Measurements from ENCODE around the gene CYP39A1. TPM values are rescaled to one million over a fixed set of nuclear protein-coding genes. Genes with fewer than 3 reads are reported as not detected.

CYP39A1 gene
- total RNA-seq, 1 experiment from 2014 or later, result 0.54 TPM

DNA sequence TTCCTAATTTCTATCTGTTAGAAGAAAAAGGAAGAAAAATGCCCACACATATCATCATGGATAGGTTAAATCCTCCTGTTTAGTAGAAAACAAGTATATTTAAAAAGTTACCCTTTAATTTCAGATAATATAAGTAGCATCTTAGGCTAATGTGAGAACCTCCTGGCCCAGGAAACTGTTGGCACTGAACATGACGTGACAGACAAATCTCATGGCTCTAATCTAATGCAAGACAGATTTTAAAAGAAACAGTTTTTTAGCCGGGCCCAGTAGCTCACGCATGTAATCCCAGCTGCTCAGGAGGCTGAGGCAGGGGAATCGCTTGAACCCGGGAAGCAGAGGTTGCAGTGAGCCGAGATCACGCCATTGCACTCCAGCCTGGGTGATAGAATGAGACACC is 22.9 kb downstream of the CYP39A1 start:
- TF ChIP-seq RAD21 (IDR thresholded peaks at IDR 0.05; ENCODE audit: low read depth) (no peak), ZBTB33 (IDR thresholded peaks at IDR 0.05; ENCODE audit: extremely low read depth, insufficient replicate concordance, low read length) (no peak), TCF7L2 (IDR thresholded peaks at IDR 0.05; ENCODE audit: borderline replicate concordance, extremely low read depth, insufficient read depth, insufficient read length) (no peak), CBX3 (IDR thresholded peaks at IDR 0.05; ENCODE audit: low read depth) (no peak), FOSL1 (IDR thresholded peaks at IDR 0.05; ENCODE audit: low read depth) (no peak), SRF (IDR thresholded peaks at IDR 0.05; ENCODE audit: low read depth) (no peak), POLR2A (IDR thresholded peaks at IDR 0.05; ENCODE audit: borderline replicate concordance, extremely low read depth, insufficient read depth, insufficient read length) (no peak), ZNF274 (IDR thresholded peaks at IDR 0.05; ENCODE audit: low read depth, low read length) (no peak)
- TF ChIP-seq, protein P1, sequence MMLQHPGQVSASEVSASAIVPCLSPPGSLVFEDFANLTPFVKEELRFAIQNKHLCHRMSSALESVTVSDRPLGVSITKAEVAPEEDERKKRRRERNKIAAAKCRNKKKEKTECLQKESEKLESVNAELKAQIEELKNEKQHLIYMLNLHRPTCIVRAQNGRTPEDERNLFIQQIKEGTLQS (IDR thresholded peaks at IDR 0.05), result no peak
- ChIA-PET CTCF (interaction anchor here (2.5 kb wide), 1 partner anchor 25 kb away, joined by 6 read pairs; no protein-coding TSS in a partner anchor), RAD21 (ENCODE audit: low non-redundant PET in 1 of 2, low total read pairs in 2 of 2, uncharacterized antibody in 2 of 2, unreplicated experiment in 2 of 2) (no interaction called here), POLR2A (no interaction called here)
- ATAC-seq (no peak), DNase-seq (ENCODE audit: low read depth, low spot score) (no peak)
- no peaks in the 10 kb centered on the region for H3K36me3 ChIP-seq (ENCODE audit: control insufficient read depth in 1 of 2, insufficient read depth in 2 of 2, low read length in 2 of 2)
- no peaks in the 10 kb centered on the region for H3K4me1 ChIP-seq (ENCODE audit: control insufficient read depth in 1 of 2, insufficient read depth in 2 of 2, low read length in 2 of 2)
- H3K79me2 ChIP-seq (ENCODE audit: insufficient read depth, low read length), result no peaks in the 10 kb centered on the region
- BruUV-seq (replicated peaks), result no TSS peak
- H3K9ac ChIP-seq (ENCODE audit: low read length), result no peak overlapping the region
- intact Hi-C loops (cut with micrococcal nuclease), result loop anchor here (5.0 kb wide), 2 partner anchors 407 to 537 kb away; no protein-coding TSS in a partner anchor
- no peaks in the 10 kb centered on the region for H3K27me3 ChIP-seq (ENCODE audit: insufficient read depth, low read length)
- H2AFZ ChIP-seq (ENCODE audit: low read depth, low read length, poor library complexity, severe bottlenecking), result no peak overlapping the region
- no peaks in the 10 kb centered on the region for H3K9me3 ChIP-seq (ENCODE audit: control insufficient read depth in 1 of 2, insufficient read depth in 1 of 2, low read depth in 1 of 2, low read length in 2 of 2)
- no peak overlapping the region for H3K4me2 ChIP-seq (ENCODE audit: low read length)
- H4K20me1 ChIP-seq (ENCODE audit: insufficient read depth), result no peaks in the 10 kb centered on the region
- H3K9me2 ChIP-seq (ENCODE audit: insufficient read depth), result no peaks in the 10 kb centered on the region
- no peak overlapping the region for H3K27ac ChIP-seq (ENCODE audit: low read depth, low read length)
- H3K4me3 ChIP-seq (replicated peaks in 1 of 2; ENCODE audit: low read depth in 1 of 2, low read length in 2 of 2), result no peak overlapping the region
